ENCODE measurements around the gene C1QTNF8. TPM values are rescaled to one million over a fixed set of nuclear protein-coding genes. Genes with fewer than 3 reads are reported as not detected.

The C1QTNF8 gene
- total and polyA plus RNA-seq, 11 donors = not detected

DNA sequence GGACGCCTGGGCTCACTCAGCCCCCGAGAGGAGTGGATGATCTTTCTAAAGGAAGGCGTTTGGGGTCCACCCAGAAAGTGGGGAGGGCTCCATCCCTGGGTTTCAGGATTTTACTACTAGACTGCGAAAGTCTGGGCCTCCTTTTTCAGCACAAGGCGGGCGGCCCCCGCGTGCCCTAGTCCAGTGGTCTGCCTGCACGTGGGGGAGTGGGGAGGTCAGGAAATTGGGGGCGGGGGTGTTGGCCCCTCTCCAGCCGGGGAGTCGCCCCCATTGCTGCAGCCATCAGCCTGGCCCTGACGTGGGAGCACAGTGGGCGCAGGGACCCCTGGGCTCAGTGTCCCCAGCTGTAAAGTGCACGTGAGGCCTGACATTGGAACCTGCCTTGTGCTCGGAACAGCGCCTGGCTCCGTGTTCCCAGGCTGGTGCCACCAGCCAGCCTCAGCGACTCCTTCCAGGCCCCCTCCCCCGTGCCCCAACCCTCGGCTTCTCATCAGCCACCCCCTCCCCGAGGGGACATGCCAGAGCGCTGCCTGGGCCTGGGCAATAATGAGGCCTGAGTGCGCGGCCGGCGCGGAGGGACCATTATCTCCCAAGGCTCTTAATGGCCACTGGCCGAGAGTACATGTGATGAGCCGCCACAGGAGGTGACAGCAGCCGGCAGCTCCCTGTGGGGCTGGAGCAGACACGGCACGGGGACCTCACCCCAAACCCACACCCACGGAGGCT lies 2.4 kb upstream of the C1QTNF8 start:
- WGBS, 4 donors = 30 to 39% (median 33%) methylated on average over 18 to 34 of the region's 34 CpGs

DNA sequence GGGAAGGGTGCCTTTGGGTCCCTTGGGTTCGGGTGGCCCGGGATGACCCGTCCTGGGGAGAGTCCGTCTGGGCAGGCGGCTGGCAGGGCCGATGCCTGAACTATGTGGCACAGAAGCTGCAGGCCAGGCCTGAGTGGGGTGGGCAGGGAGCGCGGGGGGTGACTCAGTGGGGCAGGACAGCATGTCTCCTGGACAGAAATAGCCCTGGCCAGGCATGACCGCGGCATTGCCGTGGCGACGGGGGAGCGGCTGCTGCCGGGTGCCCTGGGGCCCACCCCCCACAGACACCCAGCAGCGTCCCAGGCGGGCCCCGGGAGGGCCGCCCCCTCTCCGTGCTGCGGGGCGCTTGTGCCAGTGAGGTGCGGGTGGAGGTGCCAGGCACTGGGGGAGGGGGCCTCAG lies 1.8 kb upstream of the C1QTNF8 start:
- Histone ChIP-seq H3K9me3 (no peaks in the 10 kb centered on the region), H3K4me1 (peaks cover 0 to 33% (median 15%) of the 10 kb centered on the region in 12 donors), H3K36me3 (no peaks in the 10 kb centered on the region), H3K27ac (peak overlapping the region; percentile 66 to 93 (median 84)), H3K27me3 (peaks cover 0 to 33% (median 3%) of the 10 kb centered on the region in 9 donors), H3K4me3 (no peak overlapping the region)
- TF ChIP-seq, protein P1, sequence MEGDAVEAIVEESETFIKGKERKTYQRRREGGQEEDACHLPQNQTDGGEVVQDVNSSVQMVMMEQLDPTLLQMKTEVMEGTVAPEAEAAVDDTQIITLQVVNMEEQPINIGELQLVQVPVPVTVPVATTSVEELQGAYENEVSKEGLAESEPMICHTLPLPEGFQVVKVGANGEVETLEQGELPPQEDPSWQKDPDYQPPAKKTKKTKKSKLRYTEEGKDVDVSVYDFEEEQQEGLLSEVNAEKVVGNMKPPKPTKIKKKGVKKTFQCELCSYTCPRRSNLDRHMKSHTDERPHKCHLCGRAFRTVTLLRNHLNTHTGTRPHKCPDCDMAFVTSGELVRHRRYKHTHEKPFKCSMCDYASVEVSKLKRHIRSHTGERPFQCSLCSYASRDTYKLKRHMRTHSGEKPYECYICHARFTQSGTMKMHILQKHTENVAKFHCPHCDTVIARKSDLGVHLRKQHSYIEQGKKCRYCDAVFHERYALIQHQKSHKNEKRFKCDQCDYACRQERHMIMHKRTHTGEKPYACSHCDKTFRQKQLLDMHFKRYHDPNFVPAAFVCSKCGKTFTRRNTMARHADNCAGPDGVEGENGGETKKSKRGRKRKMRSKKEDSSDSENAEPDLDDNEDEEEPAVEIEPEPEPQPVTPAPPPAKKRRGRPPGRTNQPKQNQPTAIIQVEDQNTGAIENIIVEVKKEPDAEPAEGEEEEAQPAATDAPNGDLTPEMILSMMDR (IDR thresholded peaks at IDR 0.05) = no peak
- TF ChIP-seq POLR2A (IDR thresholded peaks at IDR 0.05) = peak in 1 of 2 donors; percentile 25
- intact Hi-C loops (cut with DNase I) = loop anchor here in 4 of 10 donors (1.0 to 10.0 kb wide), 4 partner anchors 22 to 285 kb away; no protein-coding TSS in a partner anchor
- 46 to 59% (median 51%) methylated on average over 10 to 23 of the region's 23 CpGs for WGBS, 4 donors
- peak; percentile 91 to 97 (median 95) for ATAC-seq
- DNase-seq = peak; percentile 79 to 95 (median 88)

More for the DNA sequence above, 2.4 kb upstream of the C1QTNF8 start:
- Histone ChIP-seq H3K27me3 (peaks cover 5 to 39% (median 7%) of the 10 kb centered on the region in 9 donors), H3K9me3 (no peaks in the 10 kb centered on the region), H3K27ac (peak overlapping the region; percentile 55 to 93 (median 84)), H3K4me3 (no peak overlapping the region), H3K4me1 (peaks cover 0 to 39% (median 19%) of the 10 kb centered on the region in 12 donors), H3K36me3 (no peaks in the 10 kb centered on the region)
- peak in 2 of 5 donors; percentile 52 to 56 for DNase-seq
- intact Hi-C loops (cut with DNase I) = loop anchor here in 3 of 10 donors (2.0 to 10.0 kb wide), 3 partner anchors 24 to 286 kb away; no protein-coding TSS in a partner anchor
- no peak for TF ChIP-seq POLR2A (IDR thresholded peaks at IDR 0.05)
- TF ChIP-seq, protein P1 (IDR thresholded peaks at IDR 0.05) = no peak
- ATAC-seq = peak in 2 of 4 donors; percentile 15 to 43

DNA sequence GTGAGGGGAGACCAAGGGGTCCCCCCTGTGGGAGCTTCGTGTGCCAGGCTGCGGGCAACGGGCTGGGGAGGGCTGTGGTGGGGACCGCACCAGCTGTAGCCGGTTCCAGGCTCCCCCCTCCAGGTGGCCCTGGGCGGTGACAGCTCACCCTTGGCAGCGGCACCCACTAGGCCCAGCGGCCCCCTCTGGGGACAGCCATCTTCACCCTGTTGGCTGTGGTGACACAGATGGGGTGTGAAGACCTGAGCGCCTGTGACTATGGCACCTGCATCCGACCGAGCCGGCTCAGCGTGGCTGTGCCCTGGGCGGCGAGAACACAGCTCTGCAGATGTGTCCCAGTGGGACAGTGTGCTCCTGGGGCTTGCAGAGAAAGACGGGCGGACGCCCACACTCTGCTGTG lies 1.1 kb upstream of the C1QTNF8 start:
- Histone ChIP-seq H3K27me3 (peaks cover 0 to 33% (median 3%) of the 10 kb centered on the region in 9 donors), H3K4me1 (peaks cover 0 to 32% (median 15%) of the 10 kb centered on the region in 12 donors), H3K4me3 (no peak overlapping the region), H3K9me3 (no peaks in the 10 kb centered on the region), H3K27ac (peak overlapping the region; percentile 66 to 92 (median 84)), H3K36me3 (no peaks in the 10 kb centered on the region)
- ATAC-seq (peak; percentile 7 to 34 (median 22)), DNase-seq (no peak)
- WGBS, 4 donors = 45 to 76% (median 73%) methylated on average over 3 to 18 of the region's 18 CpGs
- intact Hi-C loops (cut with DNase I) = loop anchor here in 3 of 10 donors (1.0 to 10.0 kb wide), 3 partner anchors 22 to 285 kb away; no protein-coding TSS in a partner anchor
- TF ChIP-seq POLR2A (IDR thresholded peaks at IDR 0.05) = no peak
- TF ChIP-seq, protein P1 (IDR thresholded peaks at IDR 0.05) = no peak
